ENCODE data around the gene BCAP29.

The BCAP29 gene

GRCh38 chr7:107597582-107597916 is 17.5 kb downstream of the BCAP29 start:
- no peaks in the 10 kb centered on the region for H3K9me3 ChIP-seq
- TF ChIP-seq, protein P1, sequence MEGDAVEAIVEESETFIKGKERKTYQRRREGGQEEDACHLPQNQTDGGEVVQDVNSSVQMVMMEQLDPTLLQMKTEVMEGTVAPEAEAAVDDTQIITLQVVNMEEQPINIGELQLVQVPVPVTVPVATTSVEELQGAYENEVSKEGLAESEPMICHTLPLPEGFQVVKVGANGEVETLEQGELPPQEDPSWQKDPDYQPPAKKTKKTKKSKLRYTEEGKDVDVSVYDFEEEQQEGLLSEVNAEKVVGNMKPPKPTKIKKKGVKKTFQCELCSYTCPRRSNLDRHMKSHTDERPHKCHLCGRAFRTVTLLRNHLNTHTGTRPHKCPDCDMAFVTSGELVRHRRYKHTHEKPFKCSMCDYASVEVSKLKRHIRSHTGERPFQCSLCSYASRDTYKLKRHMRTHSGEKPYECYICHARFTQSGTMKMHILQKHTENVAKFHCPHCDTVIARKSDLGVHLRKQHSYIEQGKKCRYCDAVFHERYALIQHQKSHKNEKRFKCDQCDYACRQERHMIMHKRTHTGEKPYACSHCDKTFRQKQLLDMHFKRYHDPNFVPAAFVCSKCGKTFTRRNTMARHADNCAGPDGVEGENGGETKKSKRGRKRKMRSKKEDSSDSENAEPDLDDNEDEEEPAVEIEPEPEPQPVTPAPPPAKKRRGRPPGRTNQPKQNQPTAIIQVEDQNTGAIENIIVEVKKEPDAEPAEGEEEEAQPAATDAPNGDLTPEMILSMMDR (IDR thresholded peaks at IDR 0.05; ENCODE audit: low read depth, low read length), result no peak
- no peak overlapping the region for H3K4me3 ChIP-seq (ENCODE audit: low read depth, low read length)
- H3K27me3 ChIP-seq, result no peaks in the 10 kb centered on the region
- H3K36me3 ChIP-seq, result no peaks in the 10 kb centered on the region; the same call in 1 of the 2 replicates
- no peaks in the 10 kb centered on the region for H3K4me1 ChIP-seq
- DNase-seq, result no peak

DNA sequence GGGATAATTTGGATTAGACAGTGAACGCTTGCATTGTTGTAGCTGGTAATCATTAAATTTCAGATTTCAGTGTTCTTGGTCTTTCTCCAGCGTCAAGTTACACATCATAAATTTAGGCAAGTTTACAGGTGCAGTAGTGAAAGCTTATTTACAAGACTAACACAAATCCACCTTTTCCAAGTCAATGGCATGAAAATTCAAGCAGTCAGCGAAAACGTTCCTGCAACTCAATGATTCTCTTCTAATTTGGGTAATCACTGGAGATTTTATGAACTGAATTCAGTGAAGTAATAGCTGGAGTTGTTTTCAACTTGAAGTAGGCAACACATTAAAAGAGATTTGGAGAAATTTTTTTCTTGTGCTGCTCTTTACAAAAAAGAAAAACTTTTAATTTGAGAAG is 17.9 kb downstream of the BCAP29 start:
- Histone ChIP-seq H3K36me3 (no peaks in the 10 kb centered on the region; the same call in 1 of the 2 replicates), H3K27me3 (no peaks in the 10 kb centered on the region), H3K4me3 (ENCODE audit: low read depth, low read length) (no peak overlapping the region), H3K9me3 (no peaks in the 10 kb centered on the region), H3K4me1 (no peaks in the 10 kb centered on the region)
- TF ChIP-seq, protein P1 (IDR thresholded peaks at IDR 0.05; ENCODE audit: low read depth, low read length), result no peak
- no peak for DNase-seq

DNA sequence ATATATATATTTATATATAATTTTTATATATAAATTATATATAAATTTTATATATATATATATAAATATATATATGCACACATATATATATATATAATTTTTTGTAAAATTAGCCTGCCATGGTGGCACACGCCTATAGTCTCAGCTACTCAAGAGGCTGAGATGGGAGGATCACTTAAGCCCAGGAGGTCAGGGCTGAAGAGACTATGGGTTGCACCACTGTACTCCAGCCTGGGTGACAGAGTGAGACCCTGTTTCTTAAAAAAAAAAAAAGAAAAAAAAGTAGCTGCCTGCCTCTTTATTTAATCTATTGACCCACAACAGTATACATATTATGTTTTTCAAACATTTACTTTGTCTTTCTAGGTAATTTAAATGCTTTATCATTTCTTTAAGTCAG is 19.2 kb downstream of the BCAP29 start:
- Histone ChIP-seq H3K4me3 (ENCODE audit: low read depth, low read length) (no peak overlapping the region), H3K9me3 (no peaks in the 10 kb centered on the region), H3K27me3 (no peaks in the 10 kb centered on the region), H3K36me3 (no peaks in the 10 kb centered on the region; the same call in 1 of the 2 replicates), H3K4me1 (no peaks in the 10 kb centered on the region)
- no peak for DNase-seq
- TF ChIP-seq, protein P1 (IDR thresholded peaks at IDR 0.05; ENCODE audit: low read depth, low read length), result no peak

GRCh38 chr7:107600816-107601215 is 20.8 kb downstream of the BCAP29 start:
- Histone ChIP-seq H3K9me3 (no peaks in the 10 kb centered on the region), H3K36me3 (no peaks in the 10 kb centered on the region), H3K4me3 (ENCODE audit: low read depth, low read length) (no peak overlapping the region), H3K4me1 (no peaks in the 10 kb centered on the region), H3K27me3 (no peaks in the 10 kb centered on the region)
- DNase-seq, result no peak
- TF ChIP-seq, protein P1 (IDR thresholded peaks at IDR 0.05; ENCODE audit: low read depth, low read length), result no peak

- Histone ChIP-seq H3K4me1 (peaks cover 13% of the 10 kb centered on the region), H3K9me3 (no peaks in the 10 kb centered on the region), H3K4me3 (ENCODE audit: low read depth, low read length) (no peak overlapping the region), H3K27me3 (no peaks in the 10 kb centered on the region), H3K36me3 (no peaks in the 10 kb centered on the region)
- TF ChIP-seq, protein P1 (IDR thresholded peaks at IDR 0.05; ENCODE audit: low read depth, low read length), result no peak
- no peak for DNase-seq
Measured at GRCh38 chr7:107605218-107605815, 25.3 kb downstream of the BCAP29 start.

- no peaks in the 10 kb centered on the region for H3K36me3 ChIP-seq
- H3K4me3 ChIP-seq (ENCODE audit: low read depth, low read length), result no peak overlapping the region
- DNase-seq, result no peak
- TF ChIP-seq, protein P1 (IDR thresholded peaks at IDR 0.05; ENCODE audit: low read depth, low read length), result no peak
- no peaks in the 10 kb centered on the region for H3K9me3 ChIP-seq
- H3K4me1 ChIP-seq, result peaks cover 13% of the 10 kb centered on the region
- H3K27me3 ChIP-seq, result no peaks in the 10 kb centered on the region
Measured at GRCh38 chr7:107606303-107606702, 26.3 kb downstream of the BCAP29 start.

Measured in BE2C (cell line).